Endometrial microvascular endothelial cells (primary cell): ENCODE measurements around the gene CMIP. TPM values are rescaled to one million over a fixed set of nuclear protein-coding genes. Genes with fewer than 3 reads are reported as not detected.

Experiments
- in situ Hi-C: cut with HindIII; loops from 2 replicates; pipeline ENCODE4 v1.10.0; 2017; ENCODE audit warnings: low sequenced_read_pairs, low pct_unique_long_range_greater_than_20kb; ENCODE audit errors: inconsistent ontology term
- total RNA-seq: library from RNA; depleted of rRNA; stranded (reverse); fragments of >200 nt; gene quantifications from one replicate; pipeline ENCODE4 v1.2.3, GENCODE V29; 2015; ENCODE audit errors: inconsistent ontology term

Gene CMIP
- total RNA-seq, 1 donor from 2014 or later, result 16.5 TPM

GRCh38 chr16:81499576-81500380 is 55.2 kb downstream of the CMIP start:
- in situ Hi-C loops, result loop anchor here (25.0 kb wide), 1 partner anchor 112 kb away; no protein-coding TSS in a partner anchor

- in situ Hi-C loops, result no loop called here
Observed at GRCh38 chr16:81500833-81501521, 56.4 kb downstream of the CMIP start.

GRCh38 chr16:81502396-81503070 is 57.9 kb downstream of the CMIP start:
- in situ Hi-C loops, result no loop called here

GRCh38 chr16:81505011-81505661 is 60.5 kb downstream of the CMIP start:
- in situ Hi-C loops, result no loop called here

- in situ Hi-C loops, result no loop called here
Observed at GRCh38 chr16:81509404-81509803, 64.8 kb downstream of the CMIP start.

- in situ Hi-C loops, result no loop called here
Observed at GRCh38 chr16:81510016-81510415, 65.4 kb downstream of the CMIP start.

GRCh38 chr16:81511371-81511770 is 66.8 kb downstream of the CMIP start:
- in situ Hi-C loops, result no loop called here

GRCh38 chr16:81513204-81514040 is 68.8 kb downstream of the CMIP start:
- in situ Hi-C loops, result no loop called here

GRCh38 chr16:81514041-81514559 is 69.5 kb downstream of the CMIP start:
- in situ Hi-C loops, result no loop called here

GRCh38 chr16:81514568-81515258 is 70.1 kb downstream of the CMIP start:
- in situ Hi-C loops, result no loop called here

GRCh38 chr16:81515281-81515680 is 70.7 kb downstream of the CMIP start:
- in situ Hi-C loops, result no loop called here

GRCh38 chr16:81515721-81516120 is 71.1 kb downstream of the CMIP start:
- in situ Hi-C loops, result no loop called here

- in situ Hi-C loops, result no loop called here
Observed at GRCh38 chr16:81516478-81517149, 72.0 kb downstream of the CMIP start.

- in situ Hi-C loops, result no loop called here
Observed at GRCh38 chr16:81517150-81517499, 72.5 kb downstream of the CMIP start.

- in situ Hi-C loops, result no loop called here
Observed at GRCh38 chr16:81517629-81518438, 73.2 kb downstream of the CMIP start.

GRCh38 chr16:81518439-81518757 is 73.8 kb downstream of the CMIP start:
- in situ Hi-C loops, result no loop called here
